IPS-NIHi7 (cell line): ENCODE data around the gene P2RY8.

Experiments used
- DNase-seq: peaks from one replicate; pipeline ENCODE4 v3.0.0; 2012; ENCODE audit warnings: mixed read lengths; ENCODE audit errors: extremely low spot score

Gene P2RY8

DNA sequence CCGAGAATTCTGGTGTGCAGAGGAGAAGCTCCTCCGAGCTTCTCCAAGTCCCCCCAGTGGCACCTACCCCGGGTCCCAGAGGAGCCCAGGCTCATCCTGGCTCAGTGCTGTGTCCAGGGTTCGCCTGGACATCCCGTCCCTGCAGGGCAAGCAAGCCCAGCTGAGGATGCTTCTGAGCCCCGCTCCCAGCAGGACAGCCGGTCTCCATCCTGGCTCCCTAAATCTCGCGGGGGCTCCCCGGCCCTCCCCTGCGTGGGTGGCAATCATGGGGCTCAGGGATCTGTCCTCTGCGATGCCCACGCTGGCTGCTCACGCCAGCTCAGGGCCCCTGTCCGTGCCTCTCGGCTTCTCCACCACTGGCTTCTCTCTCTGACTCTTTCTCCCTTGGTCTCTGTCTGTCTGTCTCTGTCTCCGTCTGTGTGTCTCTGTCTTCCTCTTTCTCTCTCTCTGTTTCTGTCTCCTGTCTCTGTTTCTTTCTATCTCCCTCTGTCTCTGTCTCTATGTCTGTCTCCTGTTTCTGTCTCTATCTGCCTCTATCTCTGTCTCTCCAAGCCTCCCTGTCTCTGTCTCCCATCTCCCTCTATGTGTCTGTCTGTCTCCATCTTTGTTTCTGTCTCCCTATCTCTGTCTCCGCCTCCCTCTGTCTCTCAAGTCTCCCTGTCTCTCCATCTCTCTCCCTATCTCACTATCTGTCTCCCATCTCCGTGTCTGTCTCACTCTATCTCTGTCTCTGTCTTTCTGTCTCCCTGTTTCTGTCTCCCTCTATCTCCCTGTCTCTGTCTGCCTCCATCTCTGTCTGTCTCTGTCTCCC is 117.2 kb downstream of the P2RY8 start:
- no peak for DNase-seq

DNA sequence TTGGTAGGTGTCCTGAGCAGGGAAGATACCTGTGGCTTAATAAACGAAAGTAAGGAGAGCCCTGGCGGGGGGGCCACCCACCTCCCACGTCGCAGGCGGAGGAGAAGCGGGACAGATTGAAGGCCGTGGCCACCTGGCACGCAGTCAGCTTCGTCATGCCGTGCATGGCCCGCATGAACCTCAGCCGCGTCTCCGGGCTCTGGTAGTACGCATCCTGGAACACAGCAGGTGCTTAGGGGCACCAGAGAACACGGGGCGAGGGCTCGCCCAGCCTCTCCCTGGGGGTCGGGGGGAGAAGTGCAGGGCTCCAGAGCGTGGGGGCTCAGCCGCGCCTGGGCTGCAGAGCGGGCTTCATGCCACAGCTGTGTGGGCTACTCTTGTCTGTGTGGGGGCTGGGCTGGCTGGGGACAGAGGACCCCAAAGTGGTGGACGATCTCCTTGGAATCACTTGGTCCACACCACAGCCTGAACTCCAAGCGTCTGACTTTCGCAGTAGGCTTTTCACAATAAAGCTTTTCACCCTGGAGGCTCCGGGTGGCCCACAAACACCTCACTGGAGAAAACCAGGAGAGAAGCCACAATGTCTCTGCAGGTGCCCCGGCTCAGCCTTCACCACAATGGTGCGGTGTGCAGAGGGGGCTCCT is 118.0 kb downstream of the P2RY8 start:
- no peak for DNase-seq

DNA sequence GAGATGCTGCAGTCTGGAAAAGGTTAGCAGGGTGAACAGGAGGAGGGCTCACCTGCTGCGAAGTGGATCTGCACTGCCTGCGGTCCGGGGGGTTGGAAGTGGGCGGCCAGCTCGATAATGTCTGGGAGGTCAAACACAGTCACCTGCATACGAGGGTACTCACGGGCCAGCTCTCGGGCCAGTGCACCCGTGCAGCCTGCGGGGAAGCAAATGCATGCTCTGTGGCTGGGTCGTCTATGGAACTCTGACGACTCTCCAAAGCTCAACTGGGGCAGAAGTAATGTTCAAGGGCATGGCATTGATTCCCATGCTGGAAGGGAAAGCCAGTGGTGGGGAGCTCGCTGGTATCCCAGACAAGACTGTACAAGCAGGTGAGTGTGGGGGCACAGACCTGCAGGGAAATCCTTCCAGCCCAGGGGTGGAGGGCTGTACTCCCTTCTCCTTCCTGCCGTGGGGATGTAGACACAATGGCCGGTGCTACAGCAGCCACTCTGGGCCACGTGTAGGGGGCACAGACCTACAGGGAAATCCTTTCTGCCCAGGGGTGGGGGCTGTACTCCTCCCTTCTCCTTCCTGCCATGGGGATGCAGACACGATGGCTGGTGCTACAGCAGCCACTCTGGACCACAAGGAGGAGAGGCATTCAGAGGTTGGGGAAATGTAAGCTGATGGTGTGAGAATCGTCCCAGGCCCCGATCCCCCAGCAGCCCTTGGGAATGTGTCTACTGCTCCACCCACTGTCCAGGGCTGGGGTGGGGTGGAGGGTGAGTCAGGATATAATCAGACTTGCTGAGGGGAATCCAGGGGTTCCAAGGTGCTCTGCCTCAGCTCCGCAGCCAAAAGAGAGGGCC is 118.8 kb downstream of the P2RY8 start:
- no peak for DNase-seq

DNA sequence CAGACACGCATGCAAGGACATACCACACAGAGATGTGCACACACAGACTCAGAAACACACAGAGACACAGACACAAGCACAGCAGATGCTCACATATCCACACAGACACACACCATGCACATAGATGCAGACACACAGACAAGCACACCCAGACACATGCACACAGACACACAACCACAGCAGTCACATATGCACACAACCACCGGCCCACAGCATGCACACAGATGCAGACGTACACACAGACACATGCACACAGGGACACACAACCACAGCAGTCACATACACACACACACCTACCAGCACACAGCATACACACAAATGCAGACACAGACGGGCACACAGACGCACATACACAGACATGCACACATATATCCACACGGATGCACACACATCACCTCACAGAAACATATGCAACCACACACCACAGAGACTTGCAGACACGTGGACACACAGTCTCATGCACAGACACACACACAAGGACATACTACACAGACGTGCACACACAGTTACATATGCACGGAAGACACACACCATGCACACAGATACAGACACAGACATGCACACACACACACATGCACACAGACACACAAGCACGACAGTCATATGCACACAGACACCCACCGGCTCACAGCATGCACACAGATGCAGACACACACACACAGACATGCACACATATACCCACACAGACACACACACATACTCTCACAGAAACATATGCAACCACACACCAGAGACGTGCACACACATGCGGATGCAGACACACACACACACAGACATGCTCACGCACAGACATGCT is 119.8 kb downstream of the P2RY8 start:
- no peak for DNase-seq

DNA sequence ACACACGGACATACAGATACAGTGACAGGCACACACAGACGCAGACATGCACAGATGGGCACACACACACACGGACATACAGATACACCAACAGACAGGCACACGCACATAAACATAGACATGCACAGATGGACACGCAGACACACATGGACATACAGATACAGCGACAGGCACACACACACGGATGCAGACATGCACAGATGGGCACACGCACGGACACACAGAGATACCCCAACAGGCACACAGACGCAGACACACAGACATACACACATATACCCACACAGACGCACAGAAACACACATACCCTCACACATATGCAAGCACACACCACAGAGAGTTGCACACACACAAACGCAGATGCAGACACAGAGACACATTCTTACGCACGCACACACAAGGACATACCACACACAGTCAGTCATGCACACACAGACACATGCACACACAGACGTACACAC is 120.6 kb downstream of the P2RY8 start:
- DNase-seq: no peak
